A673 (cell line): ENCODE data around the gene LTBP4. TPM values are rescaled to one million over a fixed set of nuclear protein-coding genes. Genes with fewer than 3 reads are reported as not detected.

ENCODE experiments used
- BruUV-seq: library from RNA; stranded (reverse); fragments of 400-500 nt; replicated peaks from 2 replicates; lab custom pipeline; 2021; lab: Mats Ljungman, UMichigan
- CTCF ChIA-PET: fragments of 300-600 bp; sonication (Branson Sonifier 250); formaldehyde crosslinking; loops from one replicate; lab custom pipeline; 2022; ENCODE audit warnings: antibody characterized with exemption; lab: Charles Lee
- POLR2A ChIA-PET: fragments of 300-600 bp; sonication (Branson Sonifier 250); formaldehyde crosslinking; loops from one replicate; lab custom pipeline; 2022; ENCODE audit warnings: antibody characterized with exemption; ENCODE audit not compliant: low non-redundant PET; lab: Charles Lee
- DNase-seq: peaks from one replicate; pipeline ENCODE4 v3.0.0-alpha.2; 2015; ENCODE audit warnings: low spot score
- H3K27ac ChIP-seq: fragments of 200-600 bp; sonication (generic); 2 replicates; pipeline ENCODE4 v1.5.1; 2016; ENCODE audit warnings: mixed run types, low read depth, mild to moderate bottlenecking, mixed read lengths, antibody characterized with exemption, low read length; ENCODE audit not compliant: poor library complexity, severe bottlenecking
- H3K27me3 ChIP-seq: fragments of 200-600 bp; sonication (generic); replicated peaks from 2 replicates; pipeline ENCODE4 v1.6.1; 2017; ENCODE audit warnings: mixed run types, low read depth, mild to moderate bottlenecking, mixed read lengths, antibody characterized with exemption, low read length; ENCODE audit not compliant: insufficient read depth, poor library complexity
- H3K36me3 ChIP-seq: fragments of 200-600 bp; sonication (generic); 2 replicates; pipeline ENCODE4 v1.6.1; 2016; ENCODE audit warnings: mixed run types, mild to moderate bottlenecking, mixed read lengths, antibody characterized with exemption, low read length; ENCODE audit not compliant: insufficient read depth, poor library complexity, severe bottlenecking
- H3K4me1 ChIP-seq: fragments of 200-600 bp; sonication (generic); 2 replicates; pipeline ENCODE4 v1.6.1; 2017; ENCODE audit warnings: mixed run types, mild to moderate bottlenecking, mixed read lengths, antibody characterized with exemption, low read length; ENCODE audit not compliant: insufficient read depth, poor library complexity, severe bottlenecking
- H3K4me3 ChIP-seq: fragments of 200-600 bp; sonication (generic); 2 replicates; pipeline ENCODE4 v1.5.1; 2016; ENCODE audit warnings: low read depth, mixed run types, mild to moderate bottlenecking, mixed read lengths, low read length; ENCODE audit not compliant: poor library complexity, severe bottlenecking
- H3K9me3 ChIP-seq: fragments of 200-600 bp; sonication (generic); 2 replicates; pipeline ENCODE4 v1.6.1; 2016; ENCODE audit warnings: mixed run types, low read depth, mild to moderate bottlenecking, mixed read lengths, antibody characterized with exemption, low read length; ENCODE audit not compliant: poor library complexity, severe bottlenecking
- CTCF ChIP-seq: fragments of 300-800, 200-600 bp; sonication (generic); conservative IDR thresholded peaks from 2 replicates; pipeline ENCODE4 v1.5.1; 2017; ENCODE audit warnings: low read depth, mild to moderate bottlenecking, antibody characterized with exemption, low read length, moderate library complexity, mixed read lengths
- EZH2 ChIP-seq: fragments of 200-600 bp; sonication (generic); IDR thresholded peaks from 2 replicates; pipeline ENCODE4 v1.6.1; 2017; ENCODE audit warnings: borderline replicate concordance, low read depth, mild to moderate bottlenecking, mixed read lengths, antibody characterized with exemption, low read length; ENCODE audit not compliant: poor library complexity, severe bottlenecking
- intact Hi-C: fragments of 100-400 bp; cut with micrococcal nuclease; formaldehyde crosslinking; loops from one replicate; pipeline ENCODE4 v1.10.0; 2022; ENCODE audit not compliant: unreplicated experiment
- total RNA-seq: library from RNA; stranded (reverse); gene quantifications from 2 replicates; pipeline ENCODE4 v1.2.3, GENCODE V29; 2021

LTBP4 gene
- total RNA-seq, 1 experiment from 2014 or later, result 139 TPM

GRCh38 chr19:40666803-40667438 is 65.8 kb downstream of the LTBP4 start:
- ChIA-PET CTCF (no interaction called here), POLR2A (no interaction called here)
- no peak overlapping the region for H3K27ac ChIP-seq
- peaks cover 3% of the 10 kb centered on the region for H3K4me1 ChIP-seq
- no peak for DNase-seq
- H3K36me3 ChIP-seq, result peaks cover 29% of the 10 kb centered on the region
- H3K27me3 ChIP-seq, result no peaks in the 10 kb centered on the region
- no peaks in the 10 kb centered on the region for H3K9me3 ChIP-seq
- no TSS peak for BruUV-seq
- H3K4me3 ChIP-seq, result no peak overlapping the region
- intact Hi-C loops, result loop anchor here (10.0 kb wide), 1 partner anchor 308 kb away; no protein-coding TSS in a partner anchor
- no peak for TF ChIP-seq EZH2
- no peak for TF ChIP-seq CTCF

GRCh38 chr19:40667602-40668001 is 66.4 kb downstream of the LTBP4 start:
- POLR2A ChIA-PET, result no interaction called here
- Histone ChIP-seq H3K27ac (no peak overlapping the region), H3K27me3 (no peaks in the 10 kb centered on the region), H3K36me3 (peaks cover 30% of the 10 kb centered on the region), H3K4me3 (no peak overlapping the region), H3K9me3 (no peaks in the 10 kb centered on the region), H3K4me1 (peaks cover 3% of the 10 kb centered on the region)
- CTCF ChIA-PET, result no interaction called here
- no TSS peak for BruUV-seq
- no peak for TF ChIP-seq EZH2
- TF ChIP-seq CTCF, result no peak
- no peak for DNase-seq
- intact Hi-C loops, result loop anchor here (10.0 kb wide), 1 partner anchor 307 kb away; no protein-coding TSS in a partner anchor

GRCh38 chr19:40668991-40669614 is 67.9 kb downstream of the LTBP4 start:
- no TSS peak for BruUV-seq
- CTCF ChIA-PET, result no interaction called here
- Histone ChIP-seq H3K27me3 (no peaks in the 10 kb centered on the region), H3K27ac (no peak overlapping the region), H3K4me1 (no peaks in the 10 kb centered on the region), H3K36me3 (peaks cover 41% of the 10 kb centered on the region), H3K4me3 (no peak overlapping the region), H3K9me3 (no peaks in the 10 kb centered on the region)
- no peak for TF ChIP-seq EZH2
- no peak for TF ChIP-seq CTCF
- no peak for DNase-seq
- intact Hi-C loops, result loop anchor here (10.0 kb wide), 1 partner anchor 306 kb away; no protein-coding TSS in a partner anchor
- POLR2A ChIA-PET, result no interaction called here
